DOHH2 (cell line): ENCODE measurements around the gene RBM47.

Experiments used
- EZH2phosphoT487 ChIP-seq: fragments of 200-600 bp; sonication (generic); IDR thresholded peaks from 2 replicates; pipeline ENCODE4 v1.6.1; 2017; ENCODE audit warnings: borderline replicate concordance, mild to moderate bottlenecking, antibody characterized with exemption, low read length, moderate library complexity, mixed read lengths
- TF ChIP-seq, protein P1 (sequence below): fragments of 200-600 bp; sonication (generic); IDR thresholded peaks from one replicate; pipeline ENCODE4 v1.5.1; 2014; ENCODE audit warnings: antibody characterized with exemption, mild to moderate bottlenecking, low read depth, low read length; ENCODE audit not compliant: poor library complexity, severe bottlenecking

- TF ChIP-seq, protein P1, sequence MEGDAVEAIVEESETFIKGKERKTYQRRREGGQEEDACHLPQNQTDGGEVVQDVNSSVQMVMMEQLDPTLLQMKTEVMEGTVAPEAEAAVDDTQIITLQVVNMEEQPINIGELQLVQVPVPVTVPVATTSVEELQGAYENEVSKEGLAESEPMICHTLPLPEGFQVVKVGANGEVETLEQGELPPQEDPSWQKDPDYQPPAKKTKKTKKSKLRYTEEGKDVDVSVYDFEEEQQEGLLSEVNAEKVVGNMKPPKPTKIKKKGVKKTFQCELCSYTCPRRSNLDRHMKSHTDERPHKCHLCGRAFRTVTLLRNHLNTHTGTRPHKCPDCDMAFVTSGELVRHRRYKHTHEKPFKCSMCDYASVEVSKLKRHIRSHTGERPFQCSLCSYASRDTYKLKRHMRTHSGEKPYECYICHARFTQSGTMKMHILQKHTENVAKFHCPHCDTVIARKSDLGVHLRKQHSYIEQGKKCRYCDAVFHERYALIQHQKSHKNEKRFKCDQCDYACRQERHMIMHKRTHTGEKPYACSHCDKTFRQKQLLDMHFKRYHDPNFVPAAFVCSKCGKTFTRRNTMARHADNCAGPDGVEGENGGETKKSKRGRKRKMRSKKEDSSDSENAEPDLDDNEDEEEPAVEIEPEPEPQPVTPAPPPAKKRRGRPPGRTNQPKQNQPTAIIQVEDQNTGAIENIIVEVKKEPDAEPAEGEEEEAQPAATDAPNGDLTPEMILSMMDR: no peak
- no peak for TF ChIP-seq EZH2phosphoT487
Observed at GRCh38 chr4:40584517-40585141, 45.0 kb downstream of the RBM47 start.
